Measurements from ENCODE around the gene SLC6A2. TPM values are rescaled to one million over a fixed set of nuclear protein-coding genes. Genes with fewer than 3 reads are reported as not detected.

The SLC6A2 gene
- total and polyA plus RNA-seq, 7 experiments from 2014 or later = not detected

- POLR2A ChIA-PET = no interaction called here
- H3K36me3 ChIP-seq (ENCODE audit: control insufficient read depth in 2 of 3, insufficient read depth in 3 of 3, low read length in 3 of 3) = no peaks in the 10 kb centered on the region
- intact Hi-C loops (cut with micrococcal nuclease) = no loop called here
- Mint-ChIP-seq H3K27me3 (peaks cover 0 to 19% (median 8%) of the 10 kb centered on the region in 5 donors), H3K36me3 (no peaks in the 10 kb centered on the region), H3K9me3 (peaks cover 0 to 5% (median 0%) of the 10 kb centered on the region in 11 donors), H3K4me3 (no peak overlapping the region), H3K4me1 (peaks cover 0 to 2% (median 0%) of the 10 kb centered on the region in 7 donors), H3K27ac (no peak overlapping the region)
- ATAC-seq (no peak), DNase-seq (no peak)
- no peaks in the 10 kb centered on the region for H3K9me3 ChIP-seq (ENCODE audit: control insufficient read depth in 2 of 3, low read length in 3 of 3)
- no peaks in the 10 kb centered on the region for H3K4me1 ChIP-seq (ENCODE audit: control insufficient read depth in 2 of 2, insufficient read depth in 2 of 2, low read length in 2 of 2)
- CTCF ChIA-PET = no interaction called here
- no peak overlapping the region for H3K27ac ChIP-seq (ENCODE audit: low read depth, low read length)
- no peaks in the 10 kb centered on the region for H3K27me3 ChIP-seq (ENCODE audit: control insufficient read depth in 2 of 2, insufficient read depth in 2 of 2, low read length in 2 of 2)
- no peak overlapping the region for H3K4me3 ChIP-seq (ENCODE audit: low read length)
Measured at GRCh38 chr16:55685973-55686372, 30.2 kb downstream of the SLC6A2 start.

- Mint-ChIP-seq H3K4me1 (peaks cover 0 to 2% (median 0%) of the 10 kb centered on the region in 7 donors), H3K9me3 (peaks cover 0 to 5% (median 0%) of the 10 kb centered on the region in 11 donors), H3K4me3 (no peak overlapping the region), H3K27me3 (peaks cover 0 to 19% (median 8%) of the 10 kb centered on the region in 5 donors), H3K27ac (no peak overlapping the region), H3K36me3 (no peaks in the 10 kb centered on the region)
- Histone ChIP-seq H3K4me1 (ENCODE audit: control insufficient read depth in 2 of 2, insufficient read depth in 2 of 2, low read length in 2 of 2) (no peaks in the 10 kb centered on the region), H3K9me3 (ENCODE audit: control insufficient read depth in 2 of 3, low read length in 3 of 3) (no peaks in the 10 kb centered on the region), H3K27me3 (ENCODE audit: control insufficient read depth in 2 of 2, insufficient read depth in 2 of 2, low read length in 2 of 2) (no peaks in the 10 kb centered on the region), H3K4me3 (ENCODE audit: low read length) (no peak overlapping the region), H3K27ac (ENCODE audit: low read depth, low read length) (no peak overlapping the region), H3K36me3 (ENCODE audit: control insufficient read depth in 2 of 3, insufficient read depth in 3 of 3, low read length in 3 of 3) (no peaks in the 10 kb centered on the region)
- POLR2A ChIA-PET = no interaction called here
- CTCF ChIA-PET = no interaction called here
- ATAC-seq (no peak), DNase-seq (no peak)
- intact Hi-C loops (cut with micrococcal nuclease) = no loop called here
Measured at GRCh38 chr16:55686671-55687070, 30.9 kb downstream of the SLC6A2 start.

- no peak for DNase-seq
- intact Hi-C loops (cut with micrococcal nuclease) = no loop called here
- Mint-ChIP-seq H3K4me3 (no peak overlapping the region), H3K4me1 (peaks cover 0 to 2% (median 0%) of the 10 kb centered on the region in 7 donors), H3K27ac (no peak overlapping the region), H3K9me3 (peaks cover 0 to 5% (median 0%) of the 10 kb centered on the region in 11 donors), H3K36me3 (no peaks in the 10 kb centered on the region), H3K27me3 (peaks cover 0 to 19% (median 5%) of the 10 kb centered on the region in 5 donors)
- Histone ChIP-seq H3K36me3 (ENCODE audit: control insufficient read depth in 2 of 3, insufficient read depth in 3 of 3, low read length in 3 of 3) (no peaks in the 10 kb centered on the region), H3K9me3 (ENCODE audit: control insufficient read depth in 2 of 3, low read length in 3 of 3) (no peaks in the 10 kb centered on the region), H3K27ac (ENCODE audit: low read depth, low read length) (no peak overlapping the region), H3K4me1 (ENCODE audit: control insufficient read depth in 2 of 2, insufficient read depth in 2 of 2, low read length in 2 of 2) (no peaks in the 10 kb centered on the region), H3K27me3 (ENCODE audit: control insufficient read depth in 2 of 2, insufficient read depth in 2 of 2, low read length in 2 of 2) (no peaks in the 10 kb centered on the region), H3K4me3 (ENCODE audit: low read length) (no peak overlapping the region)
- POLR2A ChIA-PET = no interaction called here
- CTCF ChIA-PET = no interaction called here
- no peak for ATAC-seq
Measured at GRCh38 chr16:55687802-55688201, 32.0 kb downstream of the SLC6A2 start.

- H3K36me3 ChIP-seq (ENCODE audit: control insufficient read depth in 2 of 3, insufficient read depth in 3 of 3, low read length in 3 of 3) = no peaks in the 10 kb centered on the region
- CTCF ChIA-PET = no interaction called here
- no peaks in the 10 kb centered on the region for H3K36me3 Mint-ChIP-seq
- intact Hi-C loops (cut with micrococcal nuclease) = no loop called here
- H3K27me3 Mint-ChIP-seq = peaks cover 0 to 13% (median 5%) of the 10 kb centered on the region in 5 donors
- H3K4me1 Mint-ChIP-seq = peaks cover 0 to 2% (median 0%) of the 10 kb centered on the region in 7 donors
- no peak overlapping the region for H3K4me3 ChIP-seq (ENCODE audit: low read length)
- POLR2A ChIA-PET = no interaction called here
- ATAC-seq (no peak), DNase-seq (no peak)
- peaks cover 0 to 1% (median 0%) of the 10 kb centered on the region in 11 donors for H3K9me3 Mint-ChIP-seq
- no peak overlapping the region for H3K27ac ChIP-seq (ENCODE audit: low read depth, low read length)
- H3K9me3 ChIP-seq (ENCODE audit: control insufficient read depth in 2 of 3, low read length in 3 of 3) = no peaks in the 10 kb centered on the region
- no peaks in the 10 kb centered on the region for H3K27me3 ChIP-seq (ENCODE audit: control insufficient read depth in 2 of 2, insufficient read depth in 2 of 2, low read length in 2 of 2)
- no peak overlapping the region for H3K4me3 Mint-ChIP-seq
- no peak overlapping the region for H3K27ac Mint-ChIP-seq
- no peaks in the 10 kb centered on the region for H3K4me1 ChIP-seq (ENCODE audit: control insufficient read depth in 2 of 2, insufficient read depth in 2 of 2, low read length in 2 of 2)
Measured at GRCh38 chr16:55690841-55691240, 35.1 kb downstream of the SLC6A2 start.

GRCh38 chr16:55691771-55692170 lies 36.0 kb downstream of the SLC6A2 start:
- H3K9me3 ChIP-seq (ENCODE audit: control insufficient read depth in 2 of 3, low read length in 3 of 3) = no peaks in the 10 kb centered on the region
- no peak overlapping the region for H3K27ac Mint-ChIP-seq
- ChIA-PET POLR2A (no interaction called here), CTCF (no interaction called here)
- no peak for ATAC-seq
- H3K36me3 Mint-ChIP-seq = no peaks in the 10 kb centered on the region
- H3K9me3 Mint-ChIP-seq = peaks cover 0 to 1% (median 0%) of the 10 kb centered on the region in 11 donors
- H3K4me1 ChIP-seq (ENCODE audit: control insufficient read depth in 2 of 2, insufficient read depth in 2 of 2, low read length in 2 of 2) = no peaks in the 10 kb centered on the region
- H3K4me1 Mint-ChIP-seq = peaks cover 0 to 2% (median 0%) of the 10 kb centered on the region in 7 donors
- intact Hi-C loops (cut with micrococcal nuclease) = no loop called here
- H3K4me3 Mint-ChIP-seq = no peak overlapping the region
- peaks cover 0 to 13% (median 5%) of the 10 kb centered on the region in 5 donors for H3K27me3 Mint-ChIP-seq
- H3K27ac ChIP-seq (ENCODE audit: low read depth, low read length) = no peak overlapping the region
- no peaks in the 10 kb centered on the region for H3K27me3 ChIP-seq (ENCODE audit: control insufficient read depth in 2 of 2, insufficient read depth in 2 of 2, low read length in 2 of 2)
- DNase-seq = no peak
- no peaks in the 10 kb centered on the region for H3K36me3 ChIP-seq (ENCODE audit: control insufficient read depth in 2 of 3, insufficient read depth in 3 of 3, low read length in 3 of 3)
- H3K4me3 ChIP-seq (ENCODE audit: low read length) = no peak overlapping the region

GRCh38 chr16:55695595-55695994 lies 39.8 kb downstream of the SLC6A2 start:
- H3K36me3 Mint-ChIP-seq = no peaks in the 10 kb centered on the region

GRCh38 chr16:55697867-55698266 lies 42.1 kb downstream of the SLC6A2 start:
- H3K27ac ChIP-seq (ENCODE audit: low read depth, low read length) = no peak overlapping the region
- Mint-ChIP-seq H3K27me3 (peaks cover 0 to 17% (median 0%) of the 10 kb centered on the region in 5 donors), H3K4me3 (no peak overlapping the region), H3K4me1 (peaks cover 0 to 2% (median 0%) of the 10 kb centered on the region in 7 donors), H3K36me3 (no peaks in the 10 kb centered on the region), H3K27ac (no peak overlapping the region), H3K9me3 (peaks cover 0 to 1% (median 0%) of the 10 kb centered on the region in 11 donors)
- DNase-seq (no peak), ATAC-seq (no peak)
- H3K9me3 ChIP-seq (ENCODE audit: control insufficient read depth in 2 of 3, low read length in 3 of 3) = no peaks in the 10 kb centered on the region
- intact Hi-C loops (cut with micrococcal nuclease) = no loop called here
- ChIA-PET POLR2A (no interaction called here), CTCF (no interaction called here)
- H3K36me3 ChIP-seq (ENCODE audit: control insufficient read depth in 2 of 3, insufficient read depth in 3 of 3, low read length in 3 of 3) = no peaks in the 10 kb centered on the region
- no peaks in the 10 kb centered on the region for H3K4me1 ChIP-seq (ENCODE audit: control insufficient read depth in 2 of 2, insufficient read depth in 2 of 2, low read length in 2 of 2)
- H3K27me3 ChIP-seq (ENCODE audit: control insufficient read depth in 2 of 2, insufficient read depth in 2 of 2, low read length in 2 of 2) = no peaks in the 10 kb centered on the region
- H3K4me3 ChIP-seq (ENCODE audit: low read length) = no peak overlapping the region

More at GRCh38 chr16:55695595-55695994, 39.8 kb downstream of the SLC6A2 start:
- intact Hi-C loops (cut with micrococcal nuclease) = no loop called here
- Mint-ChIP-seq H3K9me3 (peaks cover 0 to 1% (median 0%) of the 10 kb centered on the region in 11 donors), H3K4me1 (no peaks in the 10 kb centered on the region), H3K4me3 (no peak overlapping the region), H3K27me3 (peaks cover 0 to 15% (median 0%) of the 10 kb centered on the region in 5 donors), H3K27ac (no peak overlapping the region)
- H3K4me1 ChIP-seq (ENCODE audit: control insufficient read depth in 2 of 2, insufficient read depth in 2 of 2, low read length in 2 of 2) = no peaks in the 10 kb centered on the region
- H3K36me3 ChIP-seq (ENCODE audit: control insufficient read depth in 2 of 3, insufficient read depth in 3 of 3, low read length in 3 of 3) = no peaks in the 10 kb centered on the region
- CTCF ChIA-PET = no interaction called here
- ATAC-seq (no peak), DNase-seq (no peak)
- POLR2A ChIA-PET = no interaction called here
- no peaks in the 10 kb centered on the region for H3K9me3 ChIP-seq (ENCODE audit: control insufficient read depth in 2 of 3, low read length in 3 of 3)
- H3K27ac ChIP-seq (ENCODE audit: low read depth, low read length) = no peak overlapping the region
- no peaks in the 10 kb centered on the region for H3K27me3 ChIP-seq (ENCODE audit: control insufficient read depth in 2 of 2, insufficient read depth in 2 of 2, low read length in 2 of 2)
- H3K4me3 ChIP-seq (ENCODE audit: low read length) = no peak overlapping the region

Measured in naive thymus-derived CD4-positive, alpha-beta T cell (primary cell).